GM19452 (cell line): ENCODE data around the gene INPP5F.
"Not testable (repeated sequence)": the region's sequence is repeated elsewhere in the genome, so short reads cannot be mapped to it uniquely, and the experiment has no call there.

Source experiments
- ATAC-seq: cut with Tn5 transposase; IDR thresholded peaks from one replicate; pipeline ENCODE4 v1.9.1; 2021; ENCODE audit not compliant: unreplicated experiment

The INPP5F gene

DNA sequence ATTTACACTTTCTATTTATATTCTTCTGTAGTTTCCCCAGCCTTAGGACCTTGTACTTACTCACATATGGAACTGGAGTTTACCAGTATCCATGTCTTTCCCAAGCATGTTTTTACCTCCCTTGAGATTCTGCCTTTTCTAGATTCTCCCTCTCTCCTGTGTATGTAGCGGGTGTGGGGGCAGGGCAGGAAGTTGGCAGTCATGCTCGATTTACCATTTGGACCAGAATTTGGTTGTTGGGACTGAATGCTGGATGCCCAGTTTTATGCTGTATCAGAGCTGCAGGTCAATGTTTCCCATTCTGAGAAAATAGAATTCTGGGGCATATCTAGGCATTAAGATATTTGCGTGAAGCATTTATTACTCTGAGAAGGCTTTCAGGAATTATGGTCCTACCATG lies 14.2 kb downstream of the INPP5F start:
- no peak for ATAC-seq

DNA sequence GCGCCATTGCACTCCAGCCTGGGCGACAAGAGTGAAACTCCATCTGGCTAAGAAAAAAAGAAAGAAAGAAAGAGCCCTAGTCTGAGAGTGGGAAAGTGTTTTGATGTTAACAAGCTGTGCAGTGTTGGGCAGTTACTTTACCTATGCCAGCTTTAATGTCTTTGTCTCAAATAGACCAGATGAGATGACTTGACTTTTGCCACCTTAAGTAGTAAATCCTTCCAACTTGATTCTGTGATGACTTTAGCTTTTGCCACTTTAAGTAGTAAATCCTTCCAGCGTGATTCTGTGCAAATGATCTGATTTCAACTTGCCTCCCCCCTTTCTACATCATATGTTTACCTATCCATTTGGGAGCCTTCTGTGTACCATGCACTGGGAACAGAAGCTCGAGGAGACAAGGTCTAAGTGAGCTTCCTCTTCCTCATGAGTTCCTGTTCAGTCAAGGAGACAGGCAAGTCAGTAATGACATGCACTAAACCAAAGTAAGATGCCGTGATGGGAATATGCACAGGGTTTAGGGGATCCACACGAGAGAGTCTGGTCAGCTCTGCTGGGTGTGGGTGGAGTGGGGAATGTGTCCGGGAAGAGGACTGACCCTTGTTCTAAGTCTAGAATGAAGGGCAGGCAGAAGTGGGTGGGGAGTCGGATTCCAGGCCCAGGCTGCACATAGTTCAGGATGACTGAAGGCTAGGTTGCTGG lies 17.2 kb downstream of the INPP5F start:
- no peak for ATAC-seq

- ATAC-seq: no peak
These were observed 22.1 kb downstream of the INPP5F start for GRCh38 chr10:119747940-119748339.

DNA sequence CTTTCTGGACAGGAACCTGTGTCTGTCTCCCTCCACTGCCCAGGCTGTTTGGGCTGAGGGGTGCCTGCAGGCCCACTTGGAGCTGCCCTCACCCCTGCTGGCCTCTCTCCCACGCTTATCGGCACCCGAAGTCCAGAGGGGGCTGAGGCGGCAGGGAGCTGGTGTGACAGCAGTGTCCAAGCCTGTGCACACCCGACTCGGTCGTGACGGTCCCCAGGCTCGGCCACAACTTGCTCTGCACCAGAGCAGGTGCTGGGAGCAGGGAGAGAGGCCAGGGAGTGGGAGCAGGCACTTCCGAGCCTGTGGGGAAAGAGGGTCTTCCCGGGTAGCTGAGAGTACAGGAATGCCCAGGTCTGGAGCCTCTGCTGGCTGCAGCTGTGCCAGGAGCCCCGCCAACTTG lies 23.0 kb downstream of the INPP5F start:
- no peak for ATAC-seq

DNA sequence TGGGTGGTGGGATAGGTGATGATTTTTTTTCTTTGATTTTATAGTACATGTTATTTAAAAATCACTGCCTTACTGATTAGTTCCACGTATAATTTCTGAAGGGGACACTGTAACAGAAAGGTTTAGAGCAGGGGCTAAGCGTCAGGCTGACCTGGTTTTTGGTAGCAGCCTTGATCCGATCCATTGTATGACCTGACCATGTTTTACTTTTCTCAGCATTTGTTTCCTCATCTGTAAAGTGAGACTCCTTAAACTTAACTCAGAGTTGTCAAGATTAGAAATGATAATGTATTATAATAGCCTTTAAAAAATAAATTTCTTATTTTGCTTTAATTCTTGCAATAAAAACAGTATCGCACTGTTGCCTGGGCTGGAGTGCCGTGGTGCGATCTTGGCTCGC lies 23.6 kb downstream of the INPP5F start:
- no peak for ATAC-seq

- ATAC-seq: peak; percentile 85
These were observed 24.8 kb downstream of the INPP5F start for GRCh38 chr10:119750391-119751230.

GRCh38 chr10:119753309-119753708 lies 27.5 kb downstream of the INPP5F start:
- no peak for ATAC-seq

DNA sequence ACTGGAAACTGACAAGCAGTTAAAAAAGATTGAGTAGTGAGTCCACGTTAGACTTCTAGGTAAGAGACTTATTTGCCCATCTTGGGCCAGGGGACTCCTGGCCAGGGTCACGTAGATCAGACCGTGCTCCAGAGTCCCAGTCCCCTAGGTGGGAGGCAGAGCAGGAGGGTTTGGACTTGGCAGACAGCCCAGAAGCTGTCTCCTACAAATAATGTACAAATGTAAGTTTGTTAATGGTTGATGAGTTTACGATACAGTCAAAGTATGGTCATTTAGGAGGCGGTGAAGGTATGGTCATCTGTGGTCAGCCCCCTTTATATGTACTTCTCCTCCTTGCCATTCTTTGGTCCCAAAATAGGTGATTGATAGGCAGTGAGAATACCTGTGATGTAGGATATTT lies 28.2 kb downstream of the INPP5F start:
- ATAC-seq: no peak

DNA sequence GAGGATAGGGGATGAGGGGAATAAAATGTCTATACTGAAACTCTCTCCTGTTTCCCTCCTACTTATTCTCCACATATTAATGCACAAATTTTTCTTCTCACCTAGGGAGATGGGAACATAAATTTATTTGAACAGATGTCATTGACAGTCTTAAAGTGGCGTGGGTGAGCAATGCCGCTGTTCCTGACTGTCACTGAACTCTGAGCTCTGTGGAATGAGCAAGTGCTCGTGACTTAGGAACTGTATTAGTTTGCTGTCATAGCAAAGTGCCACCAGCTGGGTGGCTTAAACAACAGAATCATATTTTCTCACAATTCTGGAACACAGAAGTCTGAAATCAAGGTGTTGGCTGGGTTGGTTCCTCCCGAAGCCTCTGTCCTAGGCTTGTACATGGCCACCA lies 29.1 kb downstream of the INPP5F start:
- ATAC-seq: no peak

DNA sequence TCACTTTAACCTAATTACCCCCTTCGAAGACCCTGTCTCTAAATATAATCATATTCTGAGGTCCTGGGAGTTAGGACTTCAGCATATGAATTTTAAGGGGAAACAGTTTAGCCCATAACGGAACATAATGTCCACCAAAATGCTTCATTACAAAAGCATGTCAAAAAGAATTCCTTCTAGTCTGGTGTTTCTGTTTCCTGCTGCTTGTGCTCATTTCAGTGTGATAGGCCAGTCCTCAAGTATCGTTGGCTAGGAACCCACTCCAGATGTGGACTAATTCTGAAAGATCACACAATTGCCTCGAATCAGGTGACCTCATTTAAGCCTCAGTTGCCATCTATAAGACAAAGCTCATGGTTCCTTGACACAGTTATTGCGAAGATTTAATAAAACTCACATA lies 29.6 kb downstream of the INPP5F start:
- no peak for ATAC-seq

- ATAC-seq: no peak
These were observed 32.8 kb downstream of the INPP5F start for GRCh38 chr10:119758448-119759195.

- no peak for ATAC-seq
These were observed 34.0 kb downstream of the INPP5F start for GRCh38 chr10:119759832-119760231.

- no peak for ATAC-seq
These were observed 35.3 kb downstream of the INPP5F start for GRCh38 chr10:119761106-119761505.

DNA sequence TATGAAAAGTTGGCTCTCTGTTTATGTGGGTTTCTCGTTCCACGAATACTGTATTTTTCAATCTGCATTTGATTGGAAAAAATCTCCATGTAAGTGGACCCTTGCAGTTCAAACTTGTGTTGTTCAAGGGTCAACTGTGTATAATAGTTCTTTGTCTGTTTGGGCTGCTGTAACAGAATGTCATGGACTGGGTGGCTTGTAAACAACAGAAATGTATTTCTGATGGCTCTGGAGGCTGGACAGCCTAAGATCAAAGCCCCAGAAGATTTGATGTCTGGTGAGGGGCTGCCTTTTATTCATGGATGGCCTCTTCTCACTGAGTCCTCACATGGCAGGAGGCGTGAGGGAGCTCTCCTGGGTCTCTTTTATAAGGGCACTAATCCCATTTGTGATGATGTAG lies 36.2 kb downstream of the INPP5F start:
- no peak for ATAC-seq

GRCh38 chr10:119762805-119763798 lies 37.3 kb downstream of the INPP5F start:
- no peak for ATAC-seq

DNA sequence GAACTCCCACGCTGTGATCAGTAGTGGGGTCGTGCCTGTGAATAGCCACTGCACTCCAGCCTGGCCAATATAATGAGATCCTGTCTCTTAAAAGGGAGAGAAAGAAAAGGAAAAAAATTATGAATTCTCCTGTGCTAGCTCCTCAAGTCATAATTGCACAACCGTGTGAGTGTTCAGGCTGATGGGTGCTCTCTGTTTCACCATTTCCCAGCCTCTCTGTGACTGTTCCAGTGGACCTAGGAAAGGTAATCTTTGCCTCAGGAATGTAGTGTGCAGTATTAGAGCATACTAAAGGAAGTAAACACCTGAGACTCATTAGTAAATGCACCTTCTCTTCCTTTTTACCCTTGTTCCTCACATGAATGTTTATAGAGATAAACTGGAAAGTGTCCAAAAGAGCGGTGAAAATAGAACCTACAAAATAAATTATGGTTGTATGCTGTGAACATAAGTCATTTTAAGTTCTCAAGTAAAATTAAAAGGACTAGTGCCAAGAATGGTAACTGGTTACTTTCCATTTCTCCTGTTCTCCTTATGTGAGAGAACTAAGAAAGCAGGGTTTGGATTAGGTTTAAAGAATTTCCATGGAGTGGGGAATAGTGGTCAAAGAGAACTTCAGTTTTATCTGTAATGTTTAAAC lies 42.7 kb downstream of the INPP5F start:
- ATAC-seq: no peak

- ATAC-seq: no peak
These were observed 44.0 kb downstream of the INPP5F start for GRCh38 chr10:119769886-119770285.

GRCh38 chr10:119770928-119771327 lies 45.1 kb downstream of the INPP5F start:
- no peak for ATAC-seq

- ATAC-seq: no peak
These were observed 46.5 kb downstream of the INPP5F start for GRCh38 chr10:119772334-119772733.

- ATAC-seq: not testable (repeated sequence)
These were observed 47.2 kb downstream of the INPP5F start for GRCh38 chr10:119773041-119773440.
